WTC11 (cell line): ENCODE measurements around the gene CAPZB.

Experiments
- CREM ChIP-seq: sonication (generic); formaldehyde crosslinking; IDR thresholded peaks from 2 replicates; pipeline ENCODE4 v1.8.1; 2022; ENCODE audit warnings: mild to moderate bottlenecking, missing genetic modification reagents, moderate library complexity
- ESRRA ChIP-seq: sonication (generic); formaldehyde crosslinking; IDR thresholded peaks from 2 replicates; pipeline ENCODE4 v1.8.1; 2022; ENCODE audit warnings: mild to moderate bottlenecking, missing genetic modification reagents, borderline replicate concordance
- NR1H2 ChIP-seq: sonication (generic); formaldehyde crosslinking; IDR thresholded peaks from 2 replicates; pipeline ENCODE4 v1.9.0; 2021; ENCODE audit warnings: mild to moderate bottlenecking, moderate library complexity, missing genetic modification reagents
- TEAD1 ChIP-seq: sonication (generic); formaldehyde crosslinking; IDR thresholded peaks from 2 replicates; pipeline ENCODE4 v1.8.0; 2022; ENCODE audit warnings: mild to moderate bottlenecking, missing genetic modification reagents
- TP53 ChIP-seq: sonication (generic); formaldehyde crosslinking; IDR thresholded peaks from 2 replicates; pipeline ENCODE4 v1.8.1; 2023; ENCODE audit warnings: mild to moderate bottlenecking, missing genetic modification reagents
- ZNF121 ChIP-seq: sonication (generic); formaldehyde crosslinking; IDR thresholded peaks from 2 replicates; pipeline ENCODE4 v1.8.0; 2023; ENCODE audit warnings: missing genetic modification reagents
- ZNF396 ChIP-seq: fragments of 250-450 bp; sonication (Bioruptor Pico); IDR thresholded peaks from 2 replicates; pipeline ENCODE4 v1.8.0; 2021; ENCODE audit warnings: mild to moderate bottlenecking, moderate library complexity, borderline replicate concordance
- TF ChIP-seq, protein P1 (sequence below): fragments of 200-600 bp; IDR thresholded peaks from 2 replicates; pipeline ENCODE4 v1.8.0; 2022; ENCODE audit warnings: antibody characterized with exemption
- TF ChIP-seq, protein P2 (sequence below): sonication (generic); formaldehyde crosslinking; IDR thresholded peaks from 2 replicates; pipeline ENCODE4 v1.8.1; 2023; ENCODE audit warnings: mild to moderate bottlenecking, missing genetic modification reagents, moderate library complexity
- TF ChIP-seq, protein P3 (sequence below): sonication (generic); formaldehyde crosslinking; IDR thresholded peaks from 2 replicates; pipeline ENCODE4 v1.8.0; 2022; ENCODE audit warnings: missing genetic modification reagents
- TF ChIP-seq, protein P4 (sequence below): sonication (generic); formaldehyde crosslinking; IDR thresholded peaks from 2 replicates; pipeline ENCODE4 v1.8.1; 2022; ENCODE audit warnings: low read depth, missing genetic modification reagents, borderline replicate concordance
- TF ChIP-seq, protein P5 (sequence below): sonication (generic); formaldehyde crosslinking; IDR thresholded peaks from 2 replicates; pipeline ENCODE4 v1.8.0; 2023; ENCODE audit warnings: missing genetic modification reagents
- TF ChIP-seq, protein P6 (sequence below): sonication (generic); formaldehyde crosslinking; conservative IDR thresholded peaks from 2 replicates; pipeline ENCODE4 v1.8.1; 2022; ENCODE audit warnings: mild to moderate bottlenecking, missing genetic modification reagents

DNA sequence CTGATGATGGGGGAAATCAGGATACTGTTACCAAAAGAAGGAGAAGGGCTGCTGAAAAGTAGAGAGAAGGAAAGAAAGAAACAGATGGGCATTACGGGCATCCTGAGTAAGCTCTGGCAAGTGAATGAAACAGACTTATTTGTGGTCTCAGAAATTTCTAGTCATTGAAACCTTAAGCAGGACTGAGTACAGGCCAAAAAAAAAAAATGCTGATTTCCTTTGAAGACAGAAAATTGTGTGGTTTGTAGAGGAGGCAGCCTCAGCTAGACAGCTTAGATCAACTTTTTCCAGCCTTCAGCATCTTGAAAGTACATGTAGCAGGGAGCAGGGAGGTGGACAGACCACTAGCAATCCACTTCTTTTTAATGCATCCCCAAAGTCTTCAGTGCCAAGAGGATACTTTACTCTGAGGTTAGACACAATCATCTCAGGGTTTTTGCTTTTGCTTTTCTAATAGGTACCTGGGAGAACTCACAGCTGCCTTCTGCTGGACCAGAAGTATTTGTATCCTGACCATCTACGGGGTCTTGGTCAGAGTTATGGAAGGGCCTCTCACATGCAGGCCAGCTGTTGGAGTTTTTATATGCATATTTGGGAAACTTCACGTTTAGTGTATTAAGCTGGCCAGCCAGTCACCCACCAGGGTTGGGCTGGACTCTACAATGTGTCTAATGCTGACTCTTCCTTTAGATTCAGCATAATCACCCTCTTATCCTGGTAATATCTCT, 10.6 kb upstream of the CAPZB start:
- TF ChIP-seq, protein P1, sequence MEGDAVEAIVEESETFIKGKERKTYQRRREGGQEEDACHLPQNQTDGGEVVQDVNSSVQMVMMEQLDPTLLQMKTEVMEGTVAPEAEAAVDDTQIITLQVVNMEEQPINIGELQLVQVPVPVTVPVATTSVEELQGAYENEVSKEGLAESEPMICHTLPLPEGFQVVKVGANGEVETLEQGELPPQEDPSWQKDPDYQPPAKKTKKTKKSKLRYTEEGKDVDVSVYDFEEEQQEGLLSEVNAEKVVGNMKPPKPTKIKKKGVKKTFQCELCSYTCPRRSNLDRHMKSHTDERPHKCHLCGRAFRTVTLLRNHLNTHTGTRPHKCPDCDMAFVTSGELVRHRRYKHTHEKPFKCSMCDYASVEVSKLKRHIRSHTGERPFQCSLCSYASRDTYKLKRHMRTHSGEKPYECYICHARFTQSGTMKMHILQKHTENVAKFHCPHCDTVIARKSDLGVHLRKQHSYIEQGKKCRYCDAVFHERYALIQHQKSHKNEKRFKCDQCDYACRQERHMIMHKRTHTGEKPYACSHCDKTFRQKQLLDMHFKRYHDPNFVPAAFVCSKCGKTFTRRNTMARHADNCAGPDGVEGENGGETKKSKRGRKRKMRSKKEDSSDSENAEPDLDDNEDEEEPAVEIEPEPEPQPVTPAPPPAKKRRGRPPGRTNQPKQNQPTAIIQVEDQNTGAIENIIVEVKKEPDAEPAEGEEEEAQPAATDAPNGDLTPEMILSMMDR, result no peak
- TF ChIP-seq, protein P2, sequence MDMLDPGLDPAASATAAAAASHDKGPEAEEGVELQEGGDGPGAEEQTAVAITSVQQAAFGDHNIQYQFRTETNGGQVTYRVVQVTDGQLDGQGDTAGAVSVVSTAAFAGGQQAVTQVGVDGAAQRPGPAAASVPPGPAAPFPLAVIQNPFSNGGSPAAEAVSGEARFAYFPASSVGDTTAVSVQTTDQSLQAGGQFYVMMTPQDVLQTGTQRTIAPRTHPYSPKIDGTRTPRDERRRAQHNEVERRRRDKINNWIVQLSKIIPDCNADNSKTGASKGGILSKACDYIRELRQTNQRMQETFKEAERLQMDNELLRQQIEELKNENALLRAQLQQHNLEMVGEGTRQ, result no peak
- TF ChIP-seq CREM (CRISPR knock-in tag), result no peak
- no peak for TF ChIP-seq NR1H2 (CRISPR knock-in tag)
- TF ChIP-seq ZNF121 (CRISPR knock-in tag), result no peak
- no peak for TF ChIP-seq TP53 (CRISPR knock-in tag)
- TF ChIP-seq, protein P3, sequence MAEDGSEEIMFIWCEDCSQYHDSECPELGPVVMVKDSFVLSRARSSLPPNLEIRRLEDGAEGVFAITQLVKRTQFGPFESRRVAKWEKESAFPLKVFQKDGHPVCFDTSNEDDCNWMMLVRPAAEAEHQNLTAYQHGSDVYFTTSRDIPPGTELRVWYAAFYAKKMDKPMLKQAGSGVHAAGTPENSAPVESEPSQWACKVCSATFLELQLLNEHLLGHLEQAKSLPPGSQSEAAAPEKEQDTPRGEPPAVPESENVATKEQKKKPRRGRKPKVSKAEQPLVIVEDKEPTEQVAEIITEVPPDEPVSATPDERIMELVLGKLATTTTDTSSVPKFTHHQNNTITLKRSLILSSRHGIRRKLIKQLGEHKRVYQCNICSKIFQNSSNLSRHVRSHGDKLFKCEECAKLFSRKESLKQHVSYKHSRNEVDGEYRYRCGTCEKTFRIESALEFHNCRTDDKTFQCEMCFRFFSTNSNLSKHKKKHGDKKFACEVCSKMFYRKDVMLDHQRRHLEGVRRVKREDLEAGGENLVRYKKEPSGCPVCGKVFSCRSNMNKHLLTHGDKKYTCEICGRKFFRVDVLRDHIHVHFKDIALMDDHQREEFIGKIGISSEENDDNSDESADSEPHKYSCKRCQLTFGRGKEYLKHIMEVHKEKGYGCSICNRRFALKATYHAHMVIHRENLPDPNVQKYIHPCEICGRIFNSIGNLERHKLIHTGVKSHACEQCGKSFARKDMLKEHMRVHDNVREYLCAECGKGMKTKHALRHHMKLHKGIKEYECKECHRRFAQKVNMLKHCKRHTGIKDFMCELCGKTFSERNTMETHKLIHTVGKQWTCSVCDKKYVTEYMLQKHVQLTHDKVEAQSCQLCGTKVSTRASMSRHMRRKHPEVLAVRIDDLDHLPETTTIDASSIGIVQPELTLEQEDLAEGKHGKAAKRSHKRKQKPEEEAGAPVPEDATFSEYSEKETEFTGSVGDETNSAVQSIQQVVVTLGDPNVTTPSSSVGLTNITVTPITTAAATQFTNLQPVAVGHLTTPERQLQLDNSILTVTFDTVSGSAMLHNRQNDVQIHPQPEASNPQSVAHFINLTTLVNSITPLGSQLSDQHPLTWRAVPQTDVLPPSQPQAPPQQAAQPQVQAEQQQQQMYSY (CRISPR knock-in tag), result no peak
- no peak for TF ChIP-seq ZNF396
- no peak for TF ChIP-seq ESRRA (CRISPR knock-in tag)
- no peak for TF ChIP-seq TEAD1 (CRISPR knock-in tag)
- TF ChIP-seq, protein P4, sequence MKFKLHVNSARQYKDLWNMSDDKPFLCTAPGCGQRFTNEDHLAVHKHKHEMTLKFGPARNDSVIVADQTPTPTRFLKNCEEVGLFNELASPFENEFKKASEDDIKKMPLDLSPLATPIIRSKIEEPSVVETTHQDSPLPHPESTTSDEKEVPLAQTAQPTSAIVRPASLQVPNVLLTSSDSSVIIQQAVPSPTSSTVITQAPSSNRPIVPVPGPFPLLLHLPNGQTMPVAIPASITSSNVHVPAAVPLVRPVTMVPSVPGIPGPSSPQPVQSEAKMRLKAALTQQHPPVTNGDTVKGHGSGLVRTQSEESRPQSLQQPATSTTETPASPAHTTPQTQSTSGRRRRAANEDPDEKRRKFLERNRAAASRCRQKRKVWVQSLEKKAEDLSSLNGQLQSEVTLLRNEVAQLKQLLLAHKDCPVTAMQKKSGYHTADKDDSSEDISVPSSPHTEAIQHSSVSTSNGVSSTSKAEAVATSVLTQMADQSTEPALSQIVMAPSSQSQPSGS, result no peak
- TF ChIP-seq, protein P5, sequence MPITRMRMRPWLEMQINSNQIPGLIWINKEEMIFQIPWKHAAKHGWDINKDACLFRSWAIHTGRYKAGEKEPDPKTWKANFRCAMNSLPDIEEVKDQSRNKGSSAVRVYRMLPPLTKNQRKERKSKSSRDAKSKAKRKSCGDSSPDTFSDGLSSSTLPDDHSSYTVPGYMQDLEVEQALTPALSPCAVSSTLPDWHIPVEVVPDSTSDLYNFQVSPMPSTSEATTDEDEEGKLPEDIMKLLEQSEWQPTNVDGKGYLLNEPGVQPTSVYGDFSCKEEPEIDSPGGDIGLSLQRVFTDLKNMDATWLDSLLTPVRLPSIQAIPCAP (CRISPR knock-in tag), result no peak
- TF ChIP-seq, protein P6, sequence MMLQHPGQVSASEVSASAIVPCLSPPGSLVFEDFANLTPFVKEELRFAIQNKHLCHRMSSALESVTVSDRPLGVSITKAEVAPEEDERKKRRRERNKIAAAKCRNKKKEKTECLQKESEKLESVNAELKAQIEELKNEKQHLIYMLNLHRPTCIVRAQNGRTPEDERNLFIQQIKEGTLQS (CRISPR knock-in tag), result no peak
